ENCODE measurements around the gene KCP.

KCP gene

DNA sequence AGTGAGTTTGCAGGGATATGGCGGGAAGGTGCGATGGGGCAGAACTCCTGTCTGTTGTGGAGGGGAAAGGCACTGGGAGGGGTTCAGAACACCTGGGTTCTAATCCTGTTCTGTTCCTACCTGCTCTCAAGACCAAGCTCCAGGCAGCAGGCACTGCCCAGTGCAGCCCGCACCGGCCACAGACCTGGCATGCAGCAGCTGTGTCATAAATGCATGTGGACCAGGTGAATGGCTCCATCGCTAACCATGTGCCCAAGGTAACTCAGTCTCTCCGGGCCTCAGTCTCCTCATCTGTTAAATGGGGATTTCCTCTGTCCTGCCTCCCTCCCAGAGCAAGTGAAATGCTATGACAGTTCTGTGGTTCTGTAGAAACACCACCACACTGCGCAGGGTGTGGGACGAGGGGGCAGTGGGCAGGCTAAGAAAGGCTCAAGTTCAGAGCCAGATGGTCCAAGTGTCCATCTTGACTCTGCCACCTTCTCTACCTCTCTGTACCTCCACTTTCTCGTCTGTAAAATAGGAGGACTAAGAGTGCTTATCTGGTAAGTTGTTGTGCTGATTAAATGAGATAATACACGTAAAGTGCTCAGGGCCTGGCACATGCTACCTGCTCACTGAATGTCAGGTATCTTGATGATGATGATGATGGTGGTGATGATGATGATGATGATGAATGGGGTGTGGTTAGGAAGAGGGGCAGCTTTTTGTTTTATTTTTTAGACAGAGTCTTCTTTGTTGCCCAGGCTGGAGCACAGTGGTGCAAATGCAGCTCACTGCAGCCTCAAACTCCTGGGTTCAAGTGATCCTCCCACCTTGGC, 24.9 kb downstream of the KCP start:
- Histone ChIP-seq H3K9me3 (ENCODE audit: control insufficient read depth, low read length) (no peaks in the 10 kb centered on the region), H3K36me3 (ENCODE audit: control insufficient read depth, insufficient read depth, low read length) (no peaks in the 10 kb centered on the region), H3K27ac (ENCODE audit: insufficient read depth, low read length, poor library complexity, severe bottlenecking) (no peak overlapping the region), H3K27me3 (replicated peaks; ENCODE audit: control insufficient read depth, insufficient read depth, low read length, poor library complexity, severe bottlenecking) (peaks cover 11% of the 10 kb centered on the region), H3K4me3 (ENCODE audit: insufficient read depth, low read depth, low read length, poor library complexity, severe bottlenecking) (no peak overlapping the region), H3K4me1 (ENCODE audit: control insufficient read depth, insufficient read depth, low read length, poor library complexity, severe bottlenecking) (no peaks in the 10 kb centered on the region)
- no peak for DNase-seq

DNA sequence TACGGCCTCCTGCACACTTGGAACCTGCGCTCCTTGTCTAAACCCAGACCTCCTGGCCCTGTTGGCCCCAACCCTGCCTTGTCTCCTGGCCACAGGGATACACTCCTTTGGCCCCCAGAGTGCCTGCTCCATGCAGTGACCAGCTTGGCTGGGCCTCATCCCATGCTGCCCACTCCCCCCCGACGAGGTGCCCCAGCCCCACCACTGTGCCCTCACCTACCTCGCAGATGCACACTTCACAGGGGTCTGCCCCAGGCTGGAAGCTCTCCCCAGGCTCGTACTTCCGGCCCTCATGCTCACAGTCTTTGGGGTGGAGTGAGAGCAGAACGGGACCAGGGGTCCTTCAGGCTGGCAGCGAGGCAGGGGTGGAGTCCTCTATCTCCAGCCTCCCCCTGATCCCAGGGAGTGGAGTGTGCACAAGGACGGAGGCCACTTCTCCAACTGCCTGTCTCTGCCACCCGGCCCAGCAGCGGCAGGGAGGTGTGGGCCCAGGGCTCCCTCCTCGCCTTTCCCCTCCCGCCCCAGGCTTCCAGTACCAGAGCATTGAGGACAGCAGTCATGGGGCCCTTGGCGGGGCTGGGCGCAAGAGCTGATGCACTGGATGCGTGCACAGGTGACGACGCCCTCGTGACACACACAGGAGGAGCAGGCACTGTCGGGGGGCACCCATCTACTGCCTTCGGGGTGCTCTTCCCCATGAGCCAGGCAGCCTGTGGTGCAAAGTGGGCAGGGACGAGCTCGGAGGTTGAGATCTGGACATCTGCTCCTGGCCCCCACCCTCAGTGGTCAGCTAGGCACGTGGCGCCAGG, 25.7 kb downstream of the KCP start:
- no peaks in the 10 kb centered on the region for H3K36me3 ChIP-seq (ENCODE audit: control insufficient read depth, insufficient read depth, low read length)
- H3K27ac ChIP-seq (ENCODE audit: insufficient read depth, low read length, poor library complexity, severe bottlenecking) = no peak overlapping the region
- no peak overlapping the region for H3K4me3 ChIP-seq (ENCODE audit: insufficient read depth, low read depth, low read length, poor library complexity, severe bottlenecking)
- DNase-seq = no peak
- no peaks in the 10 kb centered on the region for H3K9me3 ChIP-seq (ENCODE audit: control insufficient read depth, low read length)
- peaks cover 3% of the 10 kb centered on the region for H3K27me3 ChIP-seq (replicated peaks; ENCODE audit: control insufficient read depth, insufficient read depth, low read length, poor library complexity, severe bottlenecking)
- H3K4me1 ChIP-seq (ENCODE audit: control insufficient read depth, insufficient read depth, low read length, poor library complexity, severe bottlenecking) = no peaks in the 10 kb centered on the region

DNA sequence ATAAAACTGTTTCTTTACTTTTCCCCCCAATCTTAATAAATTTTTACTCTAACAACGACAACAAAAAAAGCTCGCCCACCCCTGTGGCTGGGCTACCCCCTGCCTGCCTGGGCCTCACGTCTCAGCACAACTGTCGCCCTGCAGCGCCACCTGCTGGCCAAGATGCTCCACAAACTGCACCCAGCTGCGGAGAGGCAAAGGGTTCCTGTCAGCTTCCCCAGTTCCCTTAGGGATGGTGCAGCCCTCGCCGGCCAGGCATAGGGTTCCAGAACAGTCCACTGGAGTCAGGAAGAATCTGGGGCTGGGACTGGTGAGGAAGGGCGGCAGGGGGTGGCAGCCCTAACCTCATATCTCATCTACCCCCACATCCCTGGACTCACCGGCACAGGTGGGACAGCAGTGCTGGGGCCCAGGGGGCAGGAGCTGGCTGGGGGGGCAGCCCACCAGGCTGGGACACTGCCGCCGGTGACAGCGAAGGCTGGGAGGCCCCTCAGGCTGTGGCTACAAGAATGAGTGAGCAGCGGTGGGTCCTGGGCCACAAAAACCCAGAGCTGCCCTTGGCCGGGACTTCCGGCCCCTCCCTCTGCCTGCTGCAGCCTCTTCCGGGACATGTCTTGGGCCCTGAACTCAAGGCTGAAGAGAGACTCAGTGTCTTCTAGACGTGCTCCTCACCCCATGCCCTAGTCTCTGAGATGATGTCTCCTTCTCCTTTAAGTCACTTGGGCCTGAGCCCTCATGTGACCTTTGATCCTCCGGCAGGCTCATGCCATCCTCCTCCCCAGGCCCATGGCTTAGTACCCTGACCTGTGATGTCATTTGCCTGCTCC, 26.7 kb downstream of the KCP start:
- peak; percentile 61 to 75 (median 73) for DNase-seq
- H3K27ac ChIP-seq (ENCODE audit: insufficient read depth, low read length, poor library complexity, severe bottlenecking) = no peak overlapping the region
- no peaks in the 10 kb centered on the region for H3K9me3 ChIP-seq (ENCODE audit: control insufficient read depth, low read length)
- no peaks in the 10 kb centered on the region for H3K36me3 ChIP-seq (ENCODE audit: control insufficient read depth, insufficient read depth, low read length)
- no peaks in the 10 kb centered on the region for H3K4me1 ChIP-seq (ENCODE audit: control insufficient read depth, insufficient read depth, low read length, poor library complexity, severe bottlenecking)
- no peak overlapping the region for H3K4me3 ChIP-seq (ENCODE audit: insufficient read depth, low read depth, low read length, poor library complexity, severe bottlenecking)
- no peaks in the 10 kb centered on the region for H3K27me3 ChIP-seq (replicated peaks; ENCODE audit: control insufficient read depth, insufficient read depth, low read length, poor library complexity, severe bottlenecking)

DNA sequence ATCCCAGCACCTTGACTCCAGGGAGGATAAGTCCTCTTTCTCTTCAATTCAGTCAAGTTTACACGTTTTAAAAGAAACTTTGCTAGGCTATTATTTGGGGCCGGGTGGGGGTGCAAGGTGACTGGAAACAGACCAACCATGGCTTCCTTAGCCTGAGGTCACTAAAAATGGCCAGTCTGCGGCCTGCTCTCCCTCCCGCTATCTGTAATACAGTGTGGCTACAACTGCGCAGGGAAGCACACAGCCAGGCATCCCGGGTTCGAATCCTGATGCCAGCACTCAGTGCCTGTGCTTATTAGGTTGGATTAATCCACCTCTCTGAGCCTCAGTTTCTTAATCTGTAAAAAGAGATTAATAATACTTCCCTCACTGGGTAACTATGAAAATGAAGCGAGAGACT, 28.4 kb downstream of the KCP start:
- H3K36me3 ChIP-seq (ENCODE audit: control insufficient read depth, insufficient read depth, low read length) = no peaks in the 10 kb centered on the region
- no peaks in the 10 kb centered on the region for H3K4me1 ChIP-seq (ENCODE audit: control insufficient read depth, insufficient read depth, low read length, poor library complexity, severe bottlenecking)
- H3K27me3 ChIP-seq (replicated peaks; ENCODE audit: control insufficient read depth, insufficient read depth, low read length, poor library complexity, severe bottlenecking) = no peaks in the 10 kb centered on the region
- no peak overlapping the region for H3K4me3 ChIP-seq (ENCODE audit: insufficient read depth, low read depth, low read length, poor library complexity, severe bottlenecking)
- no peaks in the 10 kb centered on the region for H3K9me3 ChIP-seq (ENCODE audit: control insufficient read depth, low read length)
- no peak overlapping the region for H3K27ac ChIP-seq (ENCODE audit: insufficient read depth, low read length, poor library complexity, severe bottlenecking)
- DNase-seq = no peak

DNA sequence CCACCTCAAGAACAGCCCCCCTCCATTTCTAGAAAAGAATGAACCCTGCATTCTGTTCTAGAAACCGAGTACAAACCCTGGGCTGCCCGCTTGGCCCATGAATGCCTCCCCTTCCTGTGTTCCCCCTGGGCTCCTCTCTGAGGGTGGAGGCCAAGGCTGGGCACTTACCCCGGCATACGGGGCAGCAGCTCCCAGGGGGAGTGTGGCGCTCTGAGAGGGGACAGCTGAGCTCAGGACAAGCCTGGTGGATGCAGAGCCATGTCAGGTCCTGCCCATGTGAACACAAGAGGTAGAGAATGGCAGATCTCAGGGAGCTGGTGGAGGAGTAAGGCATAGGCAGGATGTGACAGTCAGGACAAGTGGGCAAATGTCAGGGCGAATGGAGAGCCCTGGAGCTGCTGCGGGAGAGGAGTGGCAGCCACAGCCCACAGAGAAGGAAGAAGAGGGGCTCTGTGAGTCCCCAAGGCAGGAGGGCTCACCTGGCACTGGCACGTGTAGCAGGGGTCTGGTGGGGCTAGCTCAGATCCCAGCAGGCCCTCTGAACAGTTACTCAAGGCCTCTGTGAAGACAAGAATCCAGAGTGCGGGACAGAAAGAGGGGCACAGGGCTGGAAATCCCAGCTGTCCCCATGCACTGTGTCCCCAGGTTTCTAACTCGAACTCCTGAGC, 28.9 kb downstream of the KCP start:
- Histone ChIP-seq H3K4me3 (ENCODE audit: insufficient read depth, low read depth, low read length, poor library complexity, severe bottlenecking) (no peak overlapping the region), H3K9me3 (ENCODE audit: control insufficient read depth, low read length) (no peaks in the 10 kb centered on the region), H3K27me3 (replicated peaks; ENCODE audit: control insufficient read depth, insufficient read depth, low read length, poor library complexity, severe bottlenecking) (no peaks in the 10 kb centered on the region), H3K36me3 (ENCODE audit: control insufficient read depth, insufficient read depth, low read length) (no peaks in the 10 kb centered on the region), H3K4me1 (ENCODE audit: control insufficient read depth, insufficient read depth, low read length, poor library complexity, severe bottlenecking) (no peaks in the 10 kb centered on the region), H3K27ac (ENCODE audit: insufficient read depth, low read length, poor library complexity, severe bottlenecking) (no peak overlapping the region)
- DNase-seq = no peak

DNA sequence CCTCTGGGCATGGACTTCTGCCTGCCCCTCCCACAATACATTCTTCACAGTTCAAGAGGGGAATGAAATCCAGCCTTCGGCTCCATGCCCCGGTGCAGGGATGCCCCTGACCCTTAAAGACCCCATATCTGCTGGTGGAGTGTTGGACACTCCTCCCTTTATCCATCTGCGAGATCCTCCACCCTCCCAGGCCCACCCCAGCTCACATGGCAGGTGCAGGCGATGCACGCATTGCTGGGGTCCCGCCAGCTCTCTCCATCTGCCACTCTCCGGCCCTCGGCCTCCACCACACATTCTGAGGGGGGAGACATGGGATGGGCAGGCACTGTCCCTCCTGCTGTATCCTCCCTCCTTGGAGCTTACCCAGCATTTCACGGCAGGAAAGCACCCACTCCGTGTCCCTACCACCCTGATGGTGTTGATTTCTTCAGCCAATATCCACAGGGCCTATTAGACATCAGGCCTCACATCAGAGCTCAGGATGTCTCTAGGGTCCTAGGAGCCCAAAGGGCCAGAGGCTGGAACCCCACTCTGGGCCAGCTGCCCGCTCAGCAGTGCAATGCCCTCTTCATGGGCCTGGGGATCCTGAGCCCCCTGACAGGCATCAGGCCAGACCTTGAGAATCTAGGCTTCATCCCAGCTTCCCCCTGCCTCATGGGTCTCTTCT, 29.6 kb downstream of the KCP start:
- H3K9me3 ChIP-seq (ENCODE audit: control insufficient read depth, low read length) = no peaks in the 10 kb centered on the region
- no peaks in the 10 kb centered on the region for H3K4me1 ChIP-seq (ENCODE audit: control insufficient read depth, insufficient read depth, low read length, poor library complexity, severe bottlenecking)
- H3K36me3 ChIP-seq (ENCODE audit: control insufficient read depth, insufficient read depth, low read length) = no peaks in the 10 kb centered on the region
- no peak overlapping the region for H3K4me3 ChIP-seq (ENCODE audit: insufficient read depth, low read depth, low read length, poor library complexity, severe bottlenecking)
- no peak for DNase-seq
- H3K27me3 ChIP-seq (replicated peaks; ENCODE audit: control insufficient read depth, insufficient read depth, low read length, poor library complexity, severe bottlenecking) = no peaks in the 10 kb centered on the region
- H3K27ac ChIP-seq (ENCODE audit: insufficient read depth, low read length, poor library complexity, severe bottlenecking) = no peak overlapping the region

DNA sequence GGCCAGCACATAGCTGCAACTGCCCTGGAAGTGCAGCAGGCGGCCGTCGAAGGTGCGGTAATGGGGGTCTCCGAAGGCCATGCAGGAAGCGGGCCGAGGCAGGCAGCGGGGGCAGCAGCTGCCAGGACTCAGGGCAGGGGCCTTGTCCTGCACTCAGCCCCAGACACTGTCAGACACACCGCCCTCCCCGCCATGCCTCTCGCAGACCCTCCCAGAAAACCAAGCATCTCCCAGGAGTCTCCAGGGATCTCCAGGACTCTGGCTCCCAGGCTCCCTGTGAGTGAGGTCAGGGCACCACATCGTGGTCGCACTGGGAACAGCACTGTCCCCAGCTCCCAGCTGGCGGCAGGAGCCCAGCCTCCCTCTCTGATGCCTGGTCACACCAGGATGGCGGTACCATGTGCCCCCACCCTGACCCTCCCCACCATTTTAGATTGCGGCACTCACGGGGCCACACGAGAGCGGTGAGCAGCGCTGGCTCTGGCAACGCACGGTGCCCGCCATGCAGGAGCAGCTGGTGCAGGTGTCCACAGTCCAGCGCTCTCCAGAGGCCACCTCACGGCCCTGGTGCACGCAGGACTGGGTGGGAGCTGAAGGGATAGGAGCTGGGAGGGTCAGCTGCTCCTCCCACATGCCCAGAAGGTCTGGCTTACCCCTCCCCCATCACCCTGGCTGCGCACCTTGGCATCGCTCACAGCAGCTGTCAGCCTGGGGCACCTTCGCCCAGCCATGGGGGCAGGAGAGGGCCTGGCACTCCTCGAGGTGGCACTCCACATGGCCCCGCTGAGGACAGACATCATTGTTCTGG, 30.4 kb downstream of the KCP start:
- Histone ChIP-seq H3K27ac (ENCODE audit: insufficient read depth, low read length, poor library complexity, severe bottlenecking) (no peak overlapping the region), H3K36me3 (ENCODE audit: control insufficient read depth, insufficient read depth, low read length) (no peaks in the 10 kb centered on the region), H3K4me1 (ENCODE audit: control insufficient read depth, insufficient read depth, low read length, poor library complexity, severe bottlenecking) (no peaks in the 10 kb centered on the region), H3K27me3 (replicated peaks; ENCODE audit: control insufficient read depth, insufficient read depth, low read length, poor library complexity, severe bottlenecking) (no peaks in the 10 kb centered on the region), H3K4me3 (ENCODE audit: insufficient read depth, low read depth, low read length, poor library complexity, severe bottlenecking) (no peak overlapping the region), H3K9me3 (ENCODE audit: control insufficient read depth, low read length) (no peaks in the 10 kb centered on the region)
- DNase-seq = no peak

DNA sequence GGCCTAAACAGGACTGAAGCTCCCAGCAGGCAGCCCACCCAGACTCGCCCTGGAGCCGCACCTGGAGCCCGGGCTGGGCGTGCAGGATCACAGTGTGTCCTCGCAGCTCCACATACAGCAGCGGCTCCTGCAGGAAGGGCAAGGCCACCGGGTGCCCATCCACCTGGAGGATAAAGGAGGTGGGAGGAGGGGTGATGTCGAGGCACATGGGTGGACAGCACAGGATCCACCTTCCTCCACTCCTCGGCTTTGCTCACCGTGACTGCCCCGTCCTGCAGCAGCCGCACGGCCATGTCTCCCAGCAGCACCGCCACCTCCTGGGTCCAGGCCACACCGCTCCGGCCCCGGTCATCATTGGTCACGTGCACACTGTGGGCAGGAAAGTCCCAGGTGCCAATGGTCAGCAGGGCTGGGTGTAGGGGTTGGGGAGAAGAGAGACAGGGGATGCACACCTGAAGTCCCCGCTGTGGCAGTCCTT, 31.0 kb downstream of the KCP start:
- Histone ChIP-seq H3K4me3 (ENCODE audit: insufficient read depth, low read depth, low read length, poor library complexity, severe bottlenecking) (no peak overlapping the region), H3K4me1 (ENCODE audit: control insufficient read depth, insufficient read depth, low read length, poor library complexity, severe bottlenecking) (no peaks in the 10 kb centered on the region), H3K36me3 (ENCODE audit: control insufficient read depth, insufficient read depth, low read length) (no peaks in the 10 kb centered on the region), H3K27me3 (replicated peaks; ENCODE audit: control insufficient read depth, insufficient read depth, low read length, poor library complexity, severe bottlenecking) (no peaks in the 10 kb centered on the region), H3K27ac (ENCODE audit: insufficient read depth, low read length, poor library complexity, severe bottlenecking) (no peak overlapping the region), H3K9me3 (ENCODE audit: control insufficient read depth, low read length) (no peaks in the 10 kb centered on the region)
- no peak for DNase-seq
